DLD1 (cell line): Measurements from ENCODE around the gene PGAP6.
"Not testable (repeated sequence)": the region's sequence is repeated elsewhere in the genome, so short reads cannot be mapped to it uniquely, and the experiment has no call there.

Source experiments
- in situ Hi-C: cut with HindIII; loops from 2 replicates; pipeline ENCODE4 v1.10.0; 2017; ENCODE audit warnings: low sequenced_read_pairs

PGAP6 gene

GRCh38 chr16:368388-369158 is 13.2 kb downstream of the PGAP6 start:
- in situ Hi-C loops = no loop called here

GRCh38 chr16:367333-367903 is 14.4 kb downstream of the PGAP6 start:
- in situ Hi-C loops = no loop called here

GRCh38 chr16:366476-366875 is 15.3 kb downstream of the PGAP6 start:
- in situ Hi-C loops = no loop called here

DNA sequence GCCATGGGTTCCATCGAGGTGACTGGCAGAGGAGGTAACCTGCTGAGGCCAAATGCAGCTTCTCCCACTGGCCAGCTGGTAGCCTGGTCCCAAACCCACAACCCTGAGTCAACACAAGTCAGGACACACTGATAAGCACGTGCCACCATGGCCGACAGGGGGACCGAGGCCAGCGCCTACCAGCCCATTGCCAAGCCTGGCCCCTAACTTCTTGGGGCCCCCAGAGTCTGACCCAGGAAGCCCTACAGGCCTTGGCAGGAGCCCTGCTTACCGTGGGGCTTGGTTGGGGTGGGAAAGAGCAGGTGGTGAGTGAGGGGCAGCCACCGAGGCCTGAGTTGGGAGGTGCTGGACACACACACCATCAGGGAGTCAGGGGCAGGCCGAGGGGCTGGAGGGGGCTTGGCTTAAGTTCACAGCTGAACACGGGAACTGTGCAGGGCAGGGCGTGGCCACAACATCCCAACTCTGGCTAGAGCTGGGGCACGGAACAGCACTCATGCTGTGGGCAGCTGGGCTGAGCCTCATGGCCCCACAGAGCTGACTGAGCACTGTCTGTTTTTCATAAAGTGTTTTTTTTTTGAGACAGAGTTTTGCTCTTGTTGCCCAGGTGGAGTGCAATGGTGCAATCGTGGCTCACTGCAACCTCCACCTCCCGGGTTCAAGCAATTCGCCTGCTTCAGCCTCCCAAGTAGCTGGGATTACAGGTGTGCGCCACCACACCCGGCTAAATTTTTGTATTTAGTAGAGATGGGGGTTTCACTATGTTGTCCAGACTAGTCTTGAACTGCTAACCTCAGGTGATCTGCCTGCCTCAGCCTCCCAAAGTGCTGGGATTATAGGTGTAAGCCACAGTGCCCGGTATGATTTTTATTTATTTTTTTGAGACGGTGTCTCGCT is 16.9 kb downstream of the PGAP6 start:
- in situ Hi-C loops = no loop called here

- in situ Hi-C loops = no loop called here
Measured at GRCh38 chr16:363766-364490, 17.9 kb downstream of the PGAP6 start.

- in situ Hi-C loops = no loop called here
Measured at GRCh38 chr16:363110-363765, 18.5 kb downstream of the PGAP6 start.

DNA sequence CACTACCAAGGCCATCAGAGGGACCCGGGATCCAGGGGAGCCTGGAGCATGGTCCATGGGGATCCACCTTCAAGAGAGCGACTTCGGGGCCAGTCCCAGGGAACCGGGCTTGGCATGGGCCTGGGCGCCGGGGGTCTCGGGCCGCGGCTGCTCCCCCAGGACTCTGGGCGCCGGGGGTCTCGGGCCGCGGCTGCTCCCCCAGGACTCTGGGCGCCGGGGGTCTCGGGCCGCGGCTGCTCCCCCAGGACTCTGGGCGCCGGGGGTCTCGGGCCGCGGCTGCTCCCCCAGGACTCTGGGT is 19.1 kb downstream of the PGAP6 start:
- in situ Hi-C loops = not testable (repeated sequence)

DNA sequence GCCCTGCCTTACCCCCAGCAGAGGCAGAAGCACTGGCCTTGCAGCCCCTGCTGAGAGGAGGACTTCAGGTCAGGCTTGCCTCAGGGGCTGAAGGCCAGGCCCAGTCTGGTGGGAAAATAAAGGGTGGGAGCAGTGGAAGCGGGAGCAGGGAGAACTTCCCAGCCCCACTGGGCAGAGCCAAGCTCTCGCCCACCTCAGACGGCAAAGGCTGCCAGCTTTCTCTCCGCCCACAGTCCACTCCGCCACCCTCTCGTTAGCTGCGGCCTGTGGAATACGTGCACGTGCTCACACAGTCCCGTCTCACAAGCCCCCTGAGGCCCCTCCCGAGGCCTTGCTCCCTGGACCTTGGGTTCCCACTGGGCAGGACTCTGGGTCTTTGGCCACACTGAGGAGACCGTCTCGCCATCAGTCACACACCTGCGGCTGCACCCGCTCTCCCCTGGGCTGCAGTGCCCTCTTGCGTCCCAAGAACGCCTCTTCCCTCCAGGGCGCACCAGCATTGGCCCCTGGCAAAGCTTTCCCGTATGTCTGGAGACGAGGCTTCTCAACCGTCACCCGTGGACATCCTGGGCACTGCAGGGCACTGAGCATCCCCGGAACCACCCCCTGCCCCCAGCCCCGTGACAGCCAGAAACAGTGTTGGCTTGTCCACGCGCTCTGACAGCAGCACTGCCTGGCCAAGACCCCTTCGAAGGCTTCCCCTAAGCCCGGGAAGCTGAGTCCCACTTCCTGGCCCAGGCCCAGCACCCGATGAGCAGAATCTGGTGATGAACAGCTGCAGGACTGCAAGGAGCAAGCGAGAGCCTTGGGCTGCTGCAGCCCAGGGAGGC is 19.7 kb downstream of the PGAP6 start:
- in situ Hi-C loops = no loop called here

DNA sequence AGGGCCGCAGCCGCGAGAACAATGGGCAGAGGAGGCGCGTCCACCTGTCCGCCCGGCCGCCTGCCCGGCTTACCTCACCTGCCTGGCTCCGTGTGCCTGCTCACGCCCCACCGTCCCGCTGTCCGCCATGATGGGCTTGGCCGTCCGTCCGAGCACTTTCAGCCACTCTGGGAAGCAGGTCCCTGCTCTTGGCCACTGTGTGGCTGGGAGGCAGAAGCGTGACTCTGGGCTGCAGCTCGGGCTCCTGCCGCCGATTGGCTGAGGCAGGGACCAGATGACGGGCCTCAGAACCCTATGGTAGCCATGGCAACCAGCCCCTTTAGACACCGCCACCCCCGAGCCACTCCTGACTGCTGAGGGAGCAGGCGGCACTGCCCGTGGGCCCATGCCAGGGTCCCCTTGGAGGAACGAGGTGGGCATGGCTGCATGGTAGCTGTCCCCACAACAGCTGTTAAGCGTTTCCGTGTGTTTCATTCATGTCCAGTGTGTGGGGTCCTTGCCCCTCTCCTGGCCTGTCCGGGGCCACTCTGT is 20.4 kb downstream of the PGAP6 start:
- in situ Hi-C loops = no loop called here

- in situ Hi-C loops = no loop called here
Measured at GRCh38 chr16:360698-361336, 21.0 kb downstream of the PGAP6 start.

DNA sequence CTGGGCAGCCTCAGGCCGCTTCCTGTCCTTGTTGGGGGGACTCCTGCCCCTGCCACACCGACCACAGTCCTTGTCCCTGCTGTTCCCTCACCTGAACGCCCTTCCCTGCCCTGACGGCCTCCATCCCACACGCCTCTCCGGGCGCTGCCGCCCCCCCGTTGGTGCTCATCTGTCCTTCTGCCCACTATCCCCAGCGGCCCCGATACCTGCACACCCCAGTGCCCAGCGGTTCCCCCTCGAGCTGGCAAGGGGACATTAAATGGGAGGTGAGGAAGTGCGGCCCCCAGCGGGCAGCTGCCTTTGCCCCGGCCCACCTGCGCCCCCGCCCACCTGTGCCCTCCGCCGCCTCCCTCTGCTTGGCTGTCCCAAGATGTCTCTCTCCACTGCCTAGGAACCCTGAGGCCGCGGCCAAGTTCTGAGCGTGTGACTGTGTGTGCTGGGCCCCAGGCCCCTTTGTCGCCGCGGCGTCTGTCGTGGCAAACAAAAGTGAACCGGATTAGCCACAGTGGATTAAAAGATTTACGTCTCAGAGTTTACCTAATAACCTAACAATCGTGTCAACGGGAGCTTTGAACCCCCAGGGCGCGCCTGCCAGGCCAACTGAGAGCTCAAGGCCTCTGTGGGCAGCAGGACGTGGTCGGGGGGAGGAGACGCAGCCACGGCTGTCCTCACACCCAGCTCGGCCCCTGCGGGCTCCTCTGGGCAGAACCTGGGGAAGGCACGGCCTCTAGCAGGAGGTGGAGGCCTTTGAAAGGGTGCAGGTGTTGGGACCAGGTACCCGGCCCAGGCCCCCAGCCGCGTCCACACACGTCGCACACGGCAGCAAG is 21.7 kb downstream of the PGAP6 start:
- in situ Hi-C loops = no loop called here

- in situ Hi-C loops = no loop called here
Measured at GRCh38 chr16:359067-359763, 22.6 kb downstream of the PGAP6 start.

GRCh38 chr16:356741-357140 is 25.0 kb downstream of the PGAP6 start:
- in situ Hi-C loops = no loop called here

DNA sequence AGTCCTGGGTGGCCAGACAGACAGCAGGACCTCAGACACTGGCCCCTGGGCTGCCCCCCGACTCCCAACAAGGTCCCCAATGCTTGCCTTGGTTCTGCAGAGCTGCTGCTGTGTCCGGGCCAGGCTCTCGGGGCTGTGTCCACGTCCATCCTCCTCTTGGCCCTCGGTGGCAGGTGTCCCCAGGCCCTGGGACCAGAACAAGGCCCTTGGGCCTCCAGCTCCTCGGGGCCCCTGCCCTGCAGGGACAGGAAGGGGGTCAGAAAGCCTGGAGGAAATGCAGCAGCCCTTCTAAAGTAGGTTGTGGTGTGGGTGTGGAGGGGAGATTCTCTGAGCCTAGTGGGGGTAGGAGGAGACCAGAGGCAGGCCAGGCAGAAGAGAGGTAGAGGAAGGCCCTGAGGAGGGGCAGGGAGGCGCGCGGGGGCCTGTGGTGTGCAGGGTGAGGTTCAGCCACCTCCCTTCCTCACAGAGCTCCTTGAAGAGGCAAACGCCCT is 26.8 kb downstream of the PGAP6 start:
- in situ Hi-C loops = no loop called here

- in situ Hi-C loops = no loop called here
Measured at GRCh38 chr16:354291-354881, 27.4 kb downstream of the PGAP6 start.

GRCh38 chr16:353404-354290 is 28.1 kb downstream of the PGAP6 start:
- in situ Hi-C loops = no loop called here
